HepG2 (cell line): ENCODE data around the gene TTC39C. TPM values are rescaled to one million over a fixed set of nuclear protein-coding genes. Genes with fewer than 3 reads are reported as not detected.

Source experiments
- BRD4 ChIP-seq: sonication (generic); formaldehyde crosslinking; IDR thresholded peaks from 2 replicates; pipeline ENCODE4 v1.4.0; 2020; ENCODE audit warnings: missing genetic modification reagents
- HINFP ChIP-seq: sonication (generic); formaldehyde crosslinking; IDR thresholded peaks from 2 replicates; pipeline ENCODE4 v1.4.0; 2020; ENCODE audit warnings: low read depth, mild to moderate bottlenecking, missing genetic modification reagents
- MAX ChIP-seq: IDR thresholded peaks from 2 replicates; pipeline ENCODE4 v1.6.1; 2012; ENCODE audit warnings: inconsistent platforms
- MXD3 ChIP-seq: IDR thresholded peaks from 2 replicates; pipeline ENCODE4 v1.6.1; 2016; ENCODE audit warnings: mild to moderate bottlenecking, missing biosample characterization, missing genetic modification reagents
- PHF5A ChIP-seq: IDR thresholded peaks from one replicate; pipeline ENCODE4 v1.6.1; 2018; ENCODE audit warnings: low read depth, missing genetic modification reagents; ENCODE audit not compliant: unreplicated experiment
- SOX13 ChIP-seq, 3 experiments: fragments of 450-650 bp in 1 of 3; sonication (generic) in 1 of 3; formaldehyde crosslinking in 1 of 3; IDR thresholded peaks in 2 of 3; conservative IDR thresholded peaks in 1 of 3; 2 replicates each; pipeline versions ENCODE4 v1.5.0 to v1.6.1; 2016 to 2020; ENCODE audit warnings: antibody characterized with exemption in 1 of 3, mild to moderate bottlenecking in 1 of 3, missing compliant biosample characterization in 1 of 3, missing genetic modification reagents in 1 of 3, moderate library complexity in 1 of 3
- SRSF4 ChIP-seq: fragments of 200-400 bp; formaldehyde crosslinking; IDR thresholded peaks from one replicate; pipeline ENCODE4 v1.6.1; 2018; ENCODE audit warnings: mild to moderate bottlenecking, low read depth, low read length, moderate library complexity; ENCODE audit not compliant: poor library complexity, severe bottlenecking
- STAG1 ChIP-seq: sonication (generic); formaldehyde crosslinking; IDR thresholded peaks from 2 replicates; pipeline ENCODE4 v1.4.0; 2020; ENCODE audit warnings: missing genetic modification reagents
- ZBTB3 ChIP-seq: sonication (generic); formaldehyde crosslinking; IDR thresholded peaks from 2 replicates; pipeline ENCODE4 v1.4.0; 2020; ENCODE audit warnings: low read depth, mild to moderate bottlenecking, moderate library complexity, missing genetic modification reagents, borderline replicate concordance
- ZBTB39 ChIP-seq: sonication (generic); formaldehyde crosslinking; IDR thresholded peaks from 2 replicates; pipeline ENCODE4 v1.5.0; 2020; ENCODE audit warnings: missing genetic modification reagents
- ZBTB4 ChIP-seq: sonication (generic); formaldehyde crosslinking; IDR thresholded peaks from 2 replicates; pipeline ENCODE4 v1.4.0; 2020; ENCODE audit warnings: missing genetic modification reagents, mild to moderate bottlenecking, borderline replicate concordance
- ZNF101 ChIP-seq: sonication (generic); formaldehyde crosslinking; IDR thresholded peaks from 2 replicates; pipeline ENCODE4 v1.4.0; 2020; ENCODE audit warnings: mild to moderate bottlenecking, low read depth, missing genetic modification reagents, borderline replicate concordance
- ZNF382 ChIP-seq: sonication (generic); formaldehyde crosslinking; IDR thresholded peaks from 2 replicates; pipeline ENCODE4 v1.5.0; 2020; ENCODE audit warnings: missing genetic modification reagents, mild to moderate bottlenecking, borderline replicate concordance
- ZNF740 ChIP-seq: sonication (generic); formaldehyde crosslinking; IDR thresholded peaks from 2 replicates; pipeline ENCODE4 v1.4.0; 2020; ENCODE audit warnings: missing genetic modification reagents
- ZXDC ChIP-seq: sonication (generic); formaldehyde crosslinking; IDR thresholded peaks from 2 replicates; pipeline ENCODE4 v1.5.0; 2020; ENCODE audit warnings: mild to moderate bottlenecking, missing genetic modification reagents
- polyA plus RNA-seq, 8 experiments: library from polyadenylated mRNA; depleted of rRNA in 3 of 8; stranded (reverse) in 7 of 8; unstranded in 1 of 8; fragments of >200 nt; fragmentation: Illumina TruSeq in 4 of 8; extraction: Trizol in 4 of 8; gene quantifications; 2 replicates each; pipeline versions ENCODE4 v1.2.1 to v1.2.3, GENCODE V29; 2011 to 2016; ENCODE audit warnings: low read depth in 4 of 8, missing spikeins in 1 of 8, mixed read lengths in 1 of 8; ENCODE audit not compliant: insufficient read depth in 1 of 8
- total RNA-seq, 5 experiments: library from RNA; depleted of rRNA; stranded (reverse); fragments of >200 nt; fragmentation: Illumina TruSeq; extraction: Trizol; gene quantifications; 2 replicates each; pipeline ENCODE4 v1.2.3, GENCODE V29; 2016; ENCODE audit warnings: low read depth in 1 of 5

Gene TTC39C
- total and polyA plus RNA-seq, 2 of the 13 experiments (the other 11 are each of a cell fraction or from before 2014, with no cell fraction given) = 19.1 to 25.9 TPM

- TF ChIP-seq ZXDC (CRISPR knock-in tag) = no peak
- TF ChIP-seq BRD4 (CRISPR knock-in tag) = no peak
- TF ChIP-seq ZBTB4 (CRISPR knock-in tag) = no peak
- peak; percentile 43; the same call in 1 of the 2 replicates for TF ChIP-seq MXD3 (CRISPR knock-in tag)
- no peak for TF ChIP-seq ZBTB3
- no peak for TF ChIP-seq STAG1 (CRISPR knock-in tag)
- TF ChIP-seq SRSF4 = no peak
- no peak for TF ChIP-seq ZBTB39
- TF ChIP-seq ZNF101 (CRISPR knock-in tag) = no peak
- no peak for TF ChIP-seq PHF5A (CRISPR knock-in tag)
- no peak for TF ChIP-seq ZNF382 (CRISPR knock-in tag)
- TF ChIP-seq ZNF740 (CRISPR knock-in tag) = no peak
- TF ChIP-seq SOX13 (IDR thresholded peaks at IDR 0.05) = no peak
- peak in 1 of 2 experiments; percentile 59; a peak in 2 of 4 replicates for TF ChIP-seq SOX13 (CRISPR knock-in tag; conservative IDR thresholded peaks at IDR 0.05 in 1 of 2, IDR thresholded peaks at IDR 0.05 in 1 of 2)
- peak; percentile 72 for TF ChIP-seq MAX
- TF ChIP-seq HINFP (CRISPR knock-in tag) = no peak
These were observed 558 bp downstream of the TTC39C start (continued) for GRCh38 chr18:24014986-24015638.
